Stimulated activated CD4-positive, alpha-beta T cell treated with anti-CD3 and anti-CD28 coated beads, Interleukin-4, amount 100 ng/mL, for 24 hours (primary cell): ENCODE data around the gene EMX1.
A peak's percentile ranks its signal among the peaks of the same experiment; 100 is the strongest.

Experiments used
- DNase-seq: peaks from one replicate; pipeline ENCODE4 v3.0.0-alpha.2; 2020

EMX1 gene

DNA sequence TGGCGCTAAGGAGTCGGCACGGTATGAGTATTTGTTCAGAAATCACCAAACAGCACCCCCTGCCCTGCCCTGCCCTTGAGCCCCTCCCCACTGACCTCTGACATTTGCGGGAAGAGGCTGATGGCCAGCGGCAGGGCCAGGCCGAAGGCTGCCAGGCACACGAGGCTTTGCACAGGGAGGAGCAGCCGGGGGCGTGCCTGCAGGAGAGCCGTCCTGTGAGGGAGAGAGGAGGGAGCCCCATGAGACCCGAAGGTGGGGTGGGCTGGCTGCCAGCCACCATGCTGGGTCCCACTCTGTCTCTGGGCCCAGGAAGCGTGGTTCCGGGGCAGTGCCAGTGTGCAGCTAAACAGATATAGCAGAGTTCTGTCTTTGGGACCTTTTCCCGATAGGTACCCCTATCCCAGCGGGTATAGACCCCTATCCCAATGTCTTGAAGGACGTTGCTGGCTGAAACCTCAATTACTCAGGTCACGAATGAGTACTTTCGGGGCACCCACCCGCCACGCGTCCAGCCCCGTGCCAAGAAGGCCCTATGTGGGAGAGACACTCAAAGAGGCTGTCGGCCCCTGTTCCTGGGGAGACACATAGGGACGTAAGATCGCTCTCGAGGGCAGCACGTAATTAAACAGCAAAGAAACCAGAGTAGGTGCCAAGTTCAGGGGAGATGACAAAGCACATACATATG is 43.9 kb downstream of the EMX1 start:
- DNase-seq = no peak

DNA sequence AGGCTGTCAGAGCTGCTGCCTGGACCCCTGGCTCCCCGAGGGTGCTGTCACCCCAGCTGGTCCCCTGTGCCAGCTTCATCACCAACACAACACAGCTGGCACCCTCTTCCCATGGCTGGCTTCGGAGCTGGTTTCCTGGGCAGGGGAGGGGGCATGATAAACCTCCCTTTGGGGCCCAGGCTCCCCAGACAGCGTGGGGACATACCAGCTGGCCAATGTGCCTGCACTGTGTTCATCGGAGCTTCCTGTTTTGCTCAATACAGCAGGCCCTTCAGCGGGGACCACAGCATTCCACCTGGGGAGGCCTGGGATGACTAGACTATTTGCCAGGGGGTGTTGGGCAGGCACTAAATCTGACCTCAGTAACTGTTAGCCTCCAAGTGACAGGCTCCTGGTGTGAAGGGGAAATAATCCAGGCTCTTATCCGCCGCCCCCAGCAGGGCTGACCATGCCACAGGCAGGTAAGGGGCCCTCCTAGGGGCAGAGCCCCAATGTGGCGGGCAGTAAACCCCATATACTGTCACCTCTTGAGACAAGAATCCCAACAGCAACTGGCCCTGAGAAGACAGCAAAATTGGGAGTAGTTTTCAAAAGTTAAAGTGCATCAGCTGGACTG is 44.6 kb downstream of the EMX1 start:
- no peak for DNase-seq

DNA sequence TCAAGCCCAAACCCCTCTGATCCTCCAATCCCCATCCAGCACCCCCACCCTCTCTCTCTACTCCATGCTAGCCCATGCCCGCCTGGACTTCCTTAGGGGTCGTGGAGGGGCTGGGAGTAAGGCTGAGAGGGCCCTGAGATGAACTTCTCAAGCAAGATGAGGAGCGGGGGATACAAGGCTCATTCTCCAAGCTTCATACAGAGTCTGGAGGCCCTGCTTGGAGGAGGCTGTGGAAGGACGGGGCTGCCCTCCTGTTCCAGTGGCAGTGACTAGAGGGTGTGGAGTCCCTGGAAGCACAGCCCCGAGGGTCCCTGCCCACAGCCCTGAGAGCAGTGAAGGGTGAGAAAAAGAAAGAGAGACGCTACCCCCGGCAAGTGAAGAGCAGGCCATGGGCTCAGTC is 45.6 kb downstream of the EMX1 start:
- DNase-seq = no peak

DNA sequence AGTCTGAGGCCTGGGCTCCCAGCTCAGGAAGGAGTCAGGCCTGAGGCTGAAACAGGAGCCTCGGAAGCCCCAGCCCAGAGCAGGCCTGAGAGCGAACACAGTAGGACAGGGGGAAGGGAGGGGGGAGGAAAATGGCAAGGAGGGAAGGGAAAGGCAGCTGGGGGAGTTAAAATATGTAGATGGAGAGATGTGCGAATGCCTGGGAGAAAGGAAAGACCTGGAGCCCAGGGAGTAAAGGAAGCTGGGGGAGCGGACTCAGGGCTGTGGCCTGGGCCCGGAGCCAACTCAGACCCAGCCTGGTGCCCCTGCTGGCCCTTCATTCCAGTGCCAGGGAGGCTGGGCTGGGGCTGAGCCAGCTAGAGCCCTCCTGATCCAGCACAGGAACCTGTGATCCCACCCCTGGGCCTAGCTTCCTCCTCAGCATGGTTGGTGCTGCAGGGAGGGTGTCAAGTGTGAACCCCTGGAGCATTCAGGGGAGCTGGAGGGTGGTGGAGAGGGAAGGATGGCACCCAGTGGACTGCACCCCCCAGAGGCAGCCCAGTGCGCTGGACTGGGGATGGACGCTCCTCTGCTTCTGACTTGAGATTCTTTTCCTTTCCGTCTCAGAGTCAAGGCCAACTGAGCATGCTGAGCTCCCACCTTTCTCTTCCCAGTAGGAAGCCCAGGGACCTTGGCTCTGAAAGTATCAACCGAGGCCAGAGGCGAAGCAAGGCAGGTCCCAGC is 46.3 kb downstream of the EMX1 start:
- no peak for DNase-seq

DNA sequence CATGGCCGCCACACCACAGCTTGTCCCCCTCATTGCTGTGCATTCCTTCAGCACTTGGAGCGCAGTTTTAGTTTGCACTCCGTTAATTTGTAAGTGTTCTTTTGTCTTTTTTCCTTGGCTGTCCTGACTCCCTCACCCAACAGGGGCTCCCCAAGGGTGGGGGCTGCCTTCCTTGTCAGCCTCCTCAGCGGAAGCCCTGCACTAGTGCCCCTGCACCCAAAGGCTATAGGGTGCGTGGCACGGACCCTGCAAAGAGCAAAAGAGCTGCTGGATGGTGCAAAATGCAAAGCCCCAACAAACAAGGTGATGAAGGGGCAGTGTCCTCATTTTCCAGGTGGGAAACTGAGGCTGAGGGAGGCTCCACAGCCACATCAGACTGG is 46.8 kb downstream of the EMX1 start:
- DNase-seq = no peak

DNA sequence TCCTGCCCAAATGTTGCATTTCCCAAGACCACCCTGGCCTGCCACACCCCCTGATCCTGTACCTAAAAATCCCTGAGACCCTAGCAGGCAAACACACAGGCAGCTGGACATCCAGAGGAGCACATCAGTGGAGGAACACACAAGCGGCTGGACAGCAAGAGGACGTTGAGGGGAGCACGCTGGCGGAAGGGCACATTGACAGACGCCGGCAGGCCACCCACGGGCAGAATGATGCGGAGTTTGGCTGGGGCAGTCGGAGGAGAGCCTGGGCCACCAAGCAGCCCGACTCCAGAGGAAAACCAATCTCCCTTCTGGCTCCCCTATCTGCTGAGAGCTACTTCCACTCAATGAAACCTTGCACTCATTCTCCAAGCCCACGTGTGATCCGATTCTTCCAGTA is 47.7 kb downstream of the EMX1 start:
- no peak for DNase-seq

DNA sequence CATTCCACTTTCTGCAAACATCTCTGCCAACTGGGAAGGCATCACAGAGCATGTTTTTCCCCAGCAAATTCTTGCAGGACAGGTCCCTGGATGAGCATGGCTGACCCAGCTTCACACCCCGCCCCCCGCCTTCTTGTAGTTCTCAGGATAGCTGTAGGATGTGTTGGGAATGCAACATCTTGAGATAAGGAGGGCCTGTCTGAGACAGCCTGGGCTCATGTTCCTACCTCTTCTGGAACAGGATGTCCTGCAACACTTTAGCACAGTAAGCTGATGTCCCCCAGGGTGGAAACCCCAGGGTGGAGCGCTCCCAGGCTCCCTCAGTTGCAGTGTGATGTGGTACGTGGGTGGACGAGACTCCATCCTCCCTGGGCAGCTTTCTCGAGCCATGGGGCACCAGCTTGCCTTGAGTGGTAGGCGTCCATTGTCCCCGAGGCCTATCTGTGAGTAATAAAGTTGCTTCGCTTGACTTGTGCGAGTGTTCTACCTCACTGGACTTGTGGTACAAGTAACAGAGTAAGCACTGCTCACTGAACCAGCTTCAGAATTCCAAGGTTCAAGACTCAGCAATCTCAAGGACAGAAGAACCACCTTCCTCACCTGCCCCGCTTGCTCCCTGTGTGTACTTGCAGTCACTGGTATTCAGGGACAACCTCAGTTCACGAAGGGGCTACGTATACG is 48.6 kb downstream of the EMX1 start:
- DNase-seq = no peak

DNA sequence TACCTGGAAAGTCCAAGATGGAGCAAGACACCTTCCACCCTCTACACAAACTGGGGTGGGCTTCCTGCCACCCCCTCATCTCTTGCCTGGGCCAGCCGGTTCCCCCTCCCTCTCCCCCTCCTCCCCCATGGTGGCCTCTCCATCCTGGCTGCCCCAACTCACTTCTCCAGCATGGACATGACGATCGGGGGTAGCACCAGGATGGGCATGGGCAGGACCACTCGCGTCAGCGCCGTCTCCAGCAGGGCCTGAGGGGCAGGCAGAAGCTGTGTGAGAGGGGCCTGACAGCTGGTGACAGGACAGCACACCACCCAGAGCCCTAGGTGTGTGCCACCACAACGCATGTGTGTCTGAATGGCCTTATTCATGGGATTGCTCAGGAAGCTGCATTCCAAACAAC is 51.0 kb downstream of the EMX1 start:
- DNase-seq = no peak

DNA sequence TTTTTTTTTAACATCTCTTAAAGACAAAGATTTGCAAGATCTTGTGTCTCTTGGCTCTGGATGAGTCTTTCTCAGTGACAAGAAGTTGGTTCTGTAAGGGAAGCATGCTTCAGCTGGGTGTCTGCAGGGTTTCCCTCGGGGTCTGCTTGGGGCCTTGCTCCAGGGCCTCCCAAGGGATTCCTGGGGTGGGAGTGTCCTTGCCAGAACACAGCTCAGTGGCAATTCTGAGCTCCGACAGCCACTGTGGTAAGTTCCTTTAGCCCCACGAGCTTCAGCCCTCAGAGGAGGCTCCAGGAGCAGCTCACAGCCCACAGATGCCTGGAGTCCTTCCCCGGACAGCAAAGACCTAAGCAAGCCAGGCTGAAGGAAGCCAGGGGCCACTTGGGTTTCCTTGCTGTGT is 52.4 kb downstream of the EMX1 start:
- DNase-seq = no peak

DNA sequence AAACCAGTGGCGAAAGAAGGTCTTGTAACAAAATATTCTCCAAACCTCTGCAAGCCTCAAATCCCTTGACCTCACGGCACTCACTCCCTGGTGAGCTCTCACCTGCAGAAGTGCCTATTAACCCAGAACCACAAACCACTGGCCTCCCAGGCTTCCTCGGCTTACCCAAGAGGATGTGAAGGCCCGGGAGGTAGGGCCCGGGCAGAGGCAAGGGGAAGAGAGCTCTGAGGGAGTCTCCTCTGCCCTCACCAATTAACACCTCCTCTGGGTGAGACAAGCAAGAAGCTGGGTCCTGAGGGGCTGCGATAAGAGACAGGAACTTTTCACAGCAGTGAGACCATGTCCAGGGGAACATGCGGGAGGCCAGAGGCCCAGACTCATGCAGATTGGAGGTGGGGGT is 53.7 kb downstream of the EMX1 start:
- DNase-seq = no peak

DNA sequence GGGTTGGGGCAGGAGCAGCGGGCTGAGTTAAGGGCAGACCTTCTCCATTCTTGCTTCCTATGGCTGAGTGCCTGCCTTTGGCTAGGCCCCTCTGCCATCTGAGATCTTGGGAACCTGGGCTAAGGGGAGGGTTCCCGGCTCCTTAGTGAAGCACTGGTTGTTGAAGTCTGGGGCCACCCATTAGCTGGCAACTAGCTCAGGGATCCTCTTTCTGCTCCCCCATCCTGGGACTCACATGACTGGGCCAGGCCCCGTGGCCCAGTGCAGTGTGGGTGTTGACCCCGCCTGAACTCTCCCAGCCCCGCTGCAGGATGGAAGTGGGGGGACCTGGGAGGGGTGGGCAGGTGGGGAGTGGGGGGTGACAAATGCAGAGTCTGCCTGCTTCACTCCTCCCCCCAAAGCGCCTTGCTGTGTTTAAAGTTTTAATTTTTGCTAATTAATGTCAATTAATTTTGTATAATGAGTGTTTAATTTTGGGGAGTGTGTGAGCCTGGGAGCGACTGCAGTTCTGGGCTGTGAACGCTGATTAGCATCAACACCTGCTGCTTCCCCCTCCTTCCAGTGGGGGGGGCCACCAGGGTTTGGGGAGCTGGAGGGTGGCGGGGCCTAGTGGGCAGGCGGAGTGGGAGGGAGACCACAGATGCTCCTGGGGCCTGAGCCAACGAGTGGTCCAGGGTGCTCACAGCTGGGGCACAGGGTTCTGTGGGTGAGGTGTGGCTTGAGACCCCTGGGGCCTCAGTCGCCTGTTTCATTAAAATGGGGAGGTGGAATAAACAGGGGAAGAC is 55.2 kb downstream of the EMX1 start:
- no peak for DNase-seq

DNA sequence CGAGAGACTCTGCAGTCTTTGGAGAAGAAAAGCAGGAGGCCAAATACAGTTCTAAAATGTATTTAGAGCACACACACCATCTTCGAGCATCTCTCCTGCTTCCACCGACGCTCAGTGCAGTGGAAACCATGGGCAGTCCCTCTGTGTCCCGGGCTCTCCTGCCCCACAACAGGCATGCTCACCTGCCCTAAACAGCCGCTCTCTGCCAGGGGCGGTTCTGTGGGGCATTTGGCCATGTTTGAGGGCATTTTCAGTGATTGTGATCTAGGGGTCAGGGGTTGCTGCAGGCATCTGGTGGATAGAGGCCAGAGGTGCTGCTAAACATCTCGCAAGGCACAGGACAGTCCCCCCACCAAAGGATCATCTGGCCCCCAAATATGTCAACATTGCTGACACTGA is 55.8 kb downstream of the EMX1 start:
- no peak for DNase-seq

DNA sequence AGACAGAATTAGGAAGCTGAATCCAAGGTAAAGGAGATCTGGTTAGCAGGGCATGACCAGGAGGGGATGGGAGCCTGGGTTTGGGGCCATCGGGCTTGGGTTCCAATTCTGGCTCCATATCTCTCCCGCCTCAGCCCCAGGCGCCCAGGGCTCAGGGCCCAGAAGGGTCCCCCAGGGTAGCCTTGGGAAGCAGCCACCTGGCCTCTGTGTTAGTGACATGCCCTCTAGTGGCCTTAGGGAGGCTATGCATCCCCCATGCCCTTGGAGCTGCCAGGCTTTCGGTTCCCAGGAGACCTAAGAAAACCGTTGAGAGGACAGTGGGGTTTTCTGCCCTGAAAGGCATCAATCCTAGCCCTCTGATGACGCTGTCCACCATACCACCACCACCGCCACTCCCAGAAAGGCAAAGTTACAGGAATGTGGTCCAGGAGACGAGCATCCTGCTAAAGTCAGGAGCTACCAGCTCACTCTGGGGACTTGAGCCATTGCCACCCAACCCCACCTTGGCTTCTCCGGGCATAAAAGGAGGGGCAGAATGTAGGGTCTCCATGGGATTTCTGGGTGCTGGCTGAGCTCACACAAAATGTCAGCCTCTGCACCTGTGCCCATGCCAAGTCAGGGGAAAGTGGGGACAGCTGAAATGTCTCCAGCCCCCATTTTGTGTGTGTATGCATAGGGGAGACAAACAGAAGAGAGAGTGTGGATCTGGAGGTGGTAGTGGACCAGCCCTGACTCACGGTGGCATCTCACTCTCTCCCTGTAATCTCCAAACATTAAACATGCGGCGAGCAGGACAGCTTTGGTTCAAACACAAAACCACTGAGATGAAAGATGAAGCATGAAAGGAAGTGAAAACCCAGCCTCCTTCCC is 56.5 kb downstream of the EMX1 start:
- DNase-seq = peak; percentile 37

DNA sequence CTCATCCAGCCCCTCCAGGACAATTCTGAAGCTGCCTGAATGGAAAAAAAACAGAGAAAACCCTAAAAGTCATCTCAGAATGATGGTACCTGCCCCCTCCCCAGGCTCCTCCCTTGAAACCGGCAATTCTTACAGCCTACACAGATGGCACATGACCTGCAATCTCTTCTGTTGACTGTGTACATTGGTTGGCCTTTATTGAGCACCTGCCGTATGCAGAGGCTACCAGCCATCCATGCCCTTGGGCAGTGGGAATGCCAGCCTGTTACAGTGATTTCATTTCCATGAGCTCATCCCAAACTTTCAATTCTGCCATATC is 57.1 kb downstream of the EMX1 start:
- no peak for DNase-seq

DNA sequence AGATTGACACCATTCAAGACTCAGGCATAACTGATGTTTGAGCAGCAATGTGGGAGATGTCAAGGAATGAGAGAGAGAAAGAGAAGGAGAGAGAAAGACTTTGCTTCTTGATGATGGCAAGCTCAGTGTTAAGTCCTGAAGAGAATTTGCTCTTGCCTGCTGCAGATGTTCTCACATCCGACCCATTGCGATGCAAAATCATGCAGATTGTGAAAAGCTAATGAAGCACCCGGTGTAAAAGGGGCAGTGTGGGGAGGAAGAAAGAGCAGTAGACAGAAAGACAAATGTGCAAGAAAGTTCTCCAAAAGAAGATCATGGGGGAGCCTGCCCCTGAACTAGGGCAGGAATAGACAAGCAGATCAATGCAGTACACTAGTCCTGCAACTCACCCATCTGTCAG is 57.7 kb downstream of the EMX1 start:
- DNase-seq = no peak

DNA sequence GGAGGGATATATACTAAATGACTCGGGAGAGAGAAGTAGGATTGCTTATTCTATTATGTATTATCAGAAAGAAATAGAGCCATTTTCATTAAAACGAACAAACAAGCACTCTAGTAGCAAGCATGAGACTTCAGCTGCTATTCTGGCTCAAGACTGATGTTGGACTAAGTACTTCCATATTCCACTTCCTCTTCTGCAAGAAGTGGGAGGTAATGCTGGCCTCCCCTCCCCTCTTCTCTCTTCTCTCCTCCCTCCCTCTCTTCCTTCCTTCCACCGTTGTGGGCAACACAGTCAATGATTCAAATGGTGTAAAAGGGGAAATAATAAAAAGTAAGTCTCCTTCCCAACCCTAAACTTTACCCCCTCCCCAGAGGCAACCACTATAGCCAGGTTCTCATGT is 62.6 kb downstream of the EMX1 start:
- no peak for DNase-seq

DNA sequence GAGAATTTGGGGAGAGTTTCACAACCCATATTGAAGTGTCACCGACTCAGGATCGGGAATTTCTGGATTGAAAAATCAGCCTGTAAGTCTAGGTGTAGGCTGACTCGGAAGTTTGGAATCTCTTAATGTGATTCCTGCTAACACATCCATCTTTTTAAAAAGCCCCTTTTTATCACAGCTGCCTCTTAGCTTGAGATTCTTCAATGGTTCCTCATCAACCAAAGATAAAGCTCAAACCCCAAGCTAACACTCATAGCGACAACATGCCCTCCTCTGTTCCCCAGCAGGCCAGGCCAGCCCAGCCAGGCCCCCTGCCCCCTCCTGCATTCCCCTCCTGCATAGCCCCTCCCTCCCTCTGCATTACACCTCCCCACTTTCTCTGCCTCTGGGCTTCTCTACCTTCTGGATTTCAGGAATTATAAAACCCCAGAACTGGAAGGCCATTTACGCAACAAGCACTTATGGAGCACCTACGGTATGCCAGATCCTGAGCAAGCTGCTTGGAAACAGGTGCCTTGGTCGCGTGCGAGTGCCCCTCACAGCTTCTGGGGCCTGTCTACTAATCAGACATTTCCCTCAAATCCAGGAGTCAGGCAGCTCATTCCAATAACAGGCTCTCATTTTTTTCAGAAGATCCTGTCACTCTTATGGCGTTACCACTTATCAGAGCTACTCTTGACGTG is 63.4 kb downstream of the EMX1 start:
- no peak for DNase-seq

DNA sequence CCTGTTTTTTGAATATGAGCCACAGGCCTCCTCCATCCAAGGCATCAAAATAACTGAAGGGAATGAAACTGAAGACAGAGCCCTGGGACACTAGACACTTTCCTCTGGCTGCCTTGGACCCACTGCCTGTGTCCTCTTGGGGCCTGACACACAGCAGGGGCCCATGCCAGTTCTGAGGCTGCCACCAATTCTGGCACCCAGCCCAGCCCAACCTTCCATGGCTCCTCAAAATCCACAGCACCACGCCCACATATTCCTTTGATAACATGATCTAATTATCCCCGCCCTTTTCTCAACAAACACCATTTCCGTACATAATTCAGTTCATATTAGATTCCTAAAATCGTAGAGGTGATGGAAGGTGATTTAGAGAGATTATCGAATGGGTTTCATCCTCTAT is 64.2 kb downstream of the EMX1 start:
- DNase-seq = no peak

DNA sequence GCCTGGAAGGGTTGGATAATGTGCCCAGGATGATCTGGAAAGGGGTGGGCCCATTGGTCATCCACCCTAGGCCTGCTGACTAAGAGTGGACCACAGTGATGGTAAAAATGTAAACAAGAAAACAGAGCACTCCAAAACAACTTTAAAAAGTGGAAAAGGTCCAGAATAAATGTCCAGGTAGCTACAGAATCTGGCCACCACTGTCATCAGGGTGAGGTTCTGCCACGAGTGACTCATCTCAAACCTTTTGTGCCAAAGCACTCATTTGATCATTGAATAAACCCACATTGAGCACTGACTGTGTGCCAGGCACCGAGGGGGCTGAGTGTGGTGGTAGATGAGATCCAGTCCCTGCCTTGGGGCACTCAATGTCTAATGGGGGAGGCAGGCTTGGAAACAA is 64.9 kb downstream of the EMX1 start:
- DNase-seq = no peak

DNA sequence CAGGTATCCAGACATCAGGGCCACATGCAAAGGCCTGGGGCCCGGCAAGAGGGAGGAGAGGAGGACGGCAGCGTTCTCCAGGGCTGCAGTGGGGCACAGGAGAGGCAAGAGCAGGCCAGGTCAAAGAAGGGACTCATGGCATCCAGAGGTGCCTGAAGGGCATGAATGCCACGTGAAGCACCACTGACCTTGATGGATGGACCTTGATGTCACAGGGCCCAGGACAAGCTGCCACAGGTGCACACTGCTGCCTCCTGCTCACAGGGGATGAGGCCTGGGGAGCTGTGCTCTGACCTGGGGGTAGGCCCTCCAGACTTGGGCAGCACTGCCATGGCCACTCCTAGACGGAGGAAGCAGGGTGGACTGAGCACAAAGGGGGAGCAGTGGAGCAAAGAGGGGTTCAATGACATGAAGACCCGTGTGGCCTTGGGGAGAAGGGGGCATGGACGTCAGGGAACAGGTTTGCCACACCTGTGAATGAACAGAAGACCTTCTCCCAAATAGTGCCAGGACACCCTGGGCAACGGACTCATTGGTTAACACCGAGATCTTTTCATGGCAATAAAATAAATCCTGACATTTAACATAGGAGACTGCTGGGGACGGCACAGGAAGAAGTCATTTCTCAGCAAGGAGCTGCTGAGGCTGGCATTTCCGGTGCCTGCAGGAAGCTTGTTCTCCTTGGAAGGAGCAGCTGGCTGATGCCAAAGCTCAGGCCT is 65.6 kb downstream of the EMX1 start:
- DNase-seq = no peak
